ENCODE results near the gene CDH2.

Gene CDH2

GRCh38 chr18:28126768-28127167 lies 50.2 kb downstream of the CDH2 start:
- no peaks in the 10 kb centered on the region for H3K36me3 ChIP-seq (ENCODE audit: control insufficient read depth in 1 of 2, insufficient read depth in 2 of 2, low read length in 2 of 2)
- no peak overlapping the region for H3K27ac ChIP-seq (ENCODE audit: low read length)
- H3K4me1 ChIP-seq (ENCODE audit: control insufficient read depth in 1 of 2, insufficient read depth in 2 of 2, low read length in 2 of 2), result no peaks in the 10 kb centered on the region
- H3K4me3 ChIP-seq (ENCODE audit: low read depth in 1 of 2, low read length in 2 of 2), result no peak overlapping the region
- no peaks in the 10 kb centered on the region for H3K9me3 ChIP-seq (ENCODE audit: control insufficient read depth in 1 of 2, low read length in 2 of 2)
- no peaks in the 10 kb centered on the region for H3K27me3 ChIP-seq (ENCODE audit: low read depth, low read length)

- no peaks in the 10 kb centered on the region for H3K9me3 ChIP-seq (ENCODE audit: control insufficient read depth in 1 of 2, low read length in 2 of 2)
- H3K4me1 ChIP-seq (ENCODE audit: control insufficient read depth in 1 of 2, insufficient read depth in 2 of 2, low read length in 2 of 2), result no peaks in the 10 kb centered on the region
- H3K27ac ChIP-seq (ENCODE audit: low read length), result no peak overlapping the region
- H3K4me3 ChIP-seq (ENCODE audit: low read depth in 1 of 2, low read length in 2 of 2), result no peak overlapping the region
- H3K27me3 ChIP-seq (ENCODE audit: low read depth, low read length), result no peaks in the 10 kb centered on the region
- no peaks in the 10 kb centered on the region for H3K36me3 ChIP-seq (ENCODE audit: control insufficient read depth in 1 of 2, insufficient read depth in 2 of 2, low read length in 2 of 2)
Observed at GRCh38 chr18:28125051-28125450, 51.9 kb downstream of the CDH2 start.

DNA sequence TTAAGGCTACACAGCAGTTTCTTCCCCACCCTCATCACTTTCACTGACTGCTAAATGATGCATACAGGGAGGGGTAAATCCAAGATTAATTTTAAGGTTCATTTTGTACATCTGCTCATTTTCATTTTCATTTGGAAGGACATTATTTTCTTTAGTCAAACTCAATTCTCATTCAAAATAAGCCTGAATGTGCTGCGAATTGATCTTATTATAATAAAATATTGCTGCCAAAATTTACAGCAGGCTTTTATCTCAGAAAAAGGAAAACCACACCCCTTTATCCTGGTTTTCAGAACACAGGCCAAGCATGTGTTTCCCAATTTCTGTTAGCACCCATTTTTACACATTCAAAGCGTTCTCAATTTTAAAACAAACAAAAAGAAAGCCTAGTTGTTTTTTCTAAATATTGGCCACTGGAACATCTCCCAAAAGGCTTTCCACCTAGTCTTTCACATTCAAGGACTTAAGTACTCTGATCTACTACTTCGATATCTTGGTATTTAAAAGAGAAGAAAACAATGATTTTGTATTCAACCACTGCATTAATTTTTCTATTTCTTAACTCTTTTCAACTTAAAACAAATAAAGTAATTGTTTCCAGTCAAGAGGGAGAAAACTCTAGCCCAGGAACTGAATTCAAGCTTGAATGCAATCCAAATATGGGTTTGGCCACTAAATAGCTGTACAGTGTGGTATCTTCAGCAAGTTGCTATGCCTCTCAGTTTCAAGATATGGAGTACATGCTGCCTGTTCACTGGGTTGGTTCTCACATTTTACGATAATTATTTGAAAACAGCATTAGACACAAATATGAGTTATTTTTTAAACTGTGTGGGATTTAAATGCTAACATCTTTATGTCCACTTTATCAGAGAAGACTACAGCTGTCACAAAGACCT lies 52.5 kb downstream of the CDH2 start:
- Histone ChIP-seq H3K27me3 (ENCODE audit: low read depth, low read length) (no peaks in the 10 kb centered on the region), H3K4me3 (ENCODE audit: low read depth in 1 of 2, low read length in 2 of 2) (no peak overlapping the region), H3K27ac (ENCODE audit: low read length) (no peak overlapping the region), H3K4me1 (ENCODE audit: control insufficient read depth in 1 of 2, insufficient read depth in 2 of 2, low read length in 2 of 2) (no peaks in the 10 kb centered on the region), H3K9me3 (ENCODE audit: control insufficient read depth in 1 of 2, low read length in 2 of 2) (no peaks in the 10 kb centered on the region), H3K36me3 (ENCODE audit: control insufficient read depth in 1 of 2, insufficient read depth in 2 of 2, low read length in 2 of 2) (no peaks in the 10 kb centered on the region)

DNA sequence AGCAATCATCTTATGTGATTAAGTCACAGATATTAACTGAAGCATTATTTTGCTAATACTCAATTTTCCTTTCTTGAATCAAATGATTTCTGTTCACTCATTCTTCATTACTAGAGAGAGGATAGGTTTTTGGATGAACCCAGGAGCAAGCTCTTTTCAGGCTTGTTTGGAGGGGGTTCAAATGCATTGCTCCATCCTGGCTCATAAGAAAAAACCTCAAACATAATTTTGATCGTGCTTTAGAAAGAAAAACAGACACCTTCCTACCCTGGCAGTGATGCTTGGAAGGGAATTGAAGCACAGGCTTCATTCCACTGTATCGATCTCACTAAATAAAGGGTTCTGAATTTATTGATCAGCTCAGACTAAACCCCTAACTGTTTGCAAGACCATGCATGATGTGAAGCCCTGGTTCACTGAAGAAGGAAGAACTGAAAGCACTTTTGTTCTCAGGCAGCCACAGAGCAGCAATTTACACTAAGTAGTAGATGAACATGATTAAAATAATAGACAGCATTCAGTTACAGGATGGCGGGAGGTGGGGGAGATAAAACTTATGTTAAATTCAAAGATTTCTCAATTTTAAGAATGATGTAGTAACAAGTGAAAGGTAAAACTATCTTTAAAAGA lies 53.4 kb downstream of the CDH2 start:
- no peak overlapping the region for H3K4me3 ChIP-seq (ENCODE audit: low read depth in 1 of 2, low read length in 2 of 2)
- H3K9me3 ChIP-seq (ENCODE audit: control insufficient read depth in 1 of 2, low read length in 2 of 2), result no peaks in the 10 kb centered on the region
- no peak overlapping the region for H3K27ac ChIP-seq (ENCODE audit: low read length)
- H3K27me3 ChIP-seq (ENCODE audit: low read depth, low read length), result no peaks in the 10 kb centered on the region
- no peaks in the 10 kb centered on the region for H3K4me1 ChIP-seq (ENCODE audit: control insufficient read depth in 1 of 2, insufficient read depth in 2 of 2, low read length in 2 of 2)
- H3K36me3 ChIP-seq (ENCODE audit: control insufficient read depth in 1 of 2, insufficient read depth in 2 of 2, low read length in 2 of 2), result no peaks in the 10 kb centered on the region

DNA sequence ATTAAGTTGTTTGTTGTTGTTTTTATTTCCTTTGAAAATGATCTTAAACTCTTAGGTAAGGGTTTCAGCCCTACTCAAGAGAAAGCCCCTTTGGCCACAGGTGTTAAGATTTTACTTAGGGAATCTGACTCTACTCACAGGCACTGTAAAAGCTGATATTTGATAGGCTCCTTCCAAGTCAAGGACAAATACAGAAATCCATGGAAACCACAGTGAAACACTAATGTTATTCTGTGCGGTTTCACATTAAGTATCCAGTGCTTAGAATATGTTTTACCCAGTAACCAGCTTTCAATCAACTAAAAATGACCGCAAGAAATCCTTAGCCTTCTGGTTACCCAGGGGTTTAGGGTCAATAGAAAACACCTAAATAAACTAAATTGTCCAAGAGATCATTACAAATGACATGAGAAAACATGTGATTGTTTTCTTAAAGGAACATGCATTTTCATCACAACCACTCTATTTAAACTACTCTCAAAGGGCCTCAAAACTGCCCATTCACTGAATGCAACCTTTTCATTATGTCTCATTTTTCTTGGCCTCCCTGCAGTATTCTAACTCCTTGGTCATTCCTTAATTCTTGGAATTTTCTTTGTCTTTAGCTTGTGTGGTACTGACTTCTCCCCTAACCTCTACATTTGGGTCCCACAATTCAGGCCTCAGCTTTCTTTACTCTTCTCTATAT lies 56.0 kb downstream of the CDH2 start:
- H3K9me3 ChIP-seq (ENCODE audit: control insufficient read depth in 1 of 2, low read length in 2 of 2), result no peaks in the 10 kb centered on the region
- H3K36me3 ChIP-seq (ENCODE audit: control insufficient read depth in 1 of 2, insufficient read depth in 2 of 2, low read length in 2 of 2), result no peaks in the 10 kb centered on the region
- H3K27me3 ChIP-seq (ENCODE audit: low read depth, low read length), result no peaks in the 10 kb centered on the region
- H3K4me3 ChIP-seq (ENCODE audit: low read depth in 1 of 2, low read length in 2 of 2), result no peak overlapping the region
- no peak overlapping the region for H3K27ac ChIP-seq (ENCODE audit: low read length)
- H3K4me1 ChIP-seq (ENCODE audit: control insufficient read depth in 1 of 2, insufficient read depth in 2 of 2, low read length in 2 of 2), result no peaks in the 10 kb centered on the region

GRCh38 chr18:28116461-28116860 lies 60.5 kb downstream of the CDH2 start:
- no peak overlapping the region for H3K27ac ChIP-seq (ENCODE audit: low read length)
- H3K9me3 ChIP-seq (ENCODE audit: control insufficient read depth in 1 of 2, low read length in 2 of 2), result no peaks in the 10 kb centered on the region
- H3K4me3 ChIP-seq (ENCODE audit: low read depth in 1 of 2, low read length in 2 of 2), result no peak overlapping the region
- H3K36me3 ChIP-seq (ENCODE audit: control insufficient read depth in 1 of 2, insufficient read depth in 2 of 2, low read length in 2 of 2), result peaks cover 0 to 5% of the 10 kb centered on the region in 2 donors
- H3K27me3 ChIP-seq (ENCODE audit: low read depth, low read length), result no peaks in the 10 kb centered on the region
- no peaks in the 10 kb centered on the region for H3K4me1 ChIP-seq (ENCODE audit: control insufficient read depth in 1 of 2, insufficient read depth in 2 of 2, low read length in 2 of 2)

GRCh38 chr18:28115149-28115550 lies 61.8 kb downstream of the CDH2 start:
- H3K27ac ChIP-seq (ENCODE audit: low read length), result no peak overlapping the region
- H3K36me3 ChIP-seq (ENCODE audit: control insufficient read depth in 1 of 2, insufficient read depth in 2 of 2, low read length in 2 of 2), result peaks cover 0 to 5% of the 10 kb centered on the region in 2 donors
- no peaks in the 10 kb centered on the region for H3K9me3 ChIP-seq (ENCODE audit: control insufficient read depth in 1 of 2, low read length in 2 of 2)
- no peaks in the 10 kb centered on the region for H3K4me1 ChIP-seq (ENCODE audit: control insufficient read depth in 1 of 2, insufficient read depth in 2 of 2, low read length in 2 of 2)
- no peaks in the 10 kb centered on the region for H3K27me3 ChIP-seq (ENCODE audit: low read depth, low read length)
- no peak overlapping the region for H3K4me3 ChIP-seq (ENCODE audit: low read depth in 1 of 2, low read length in 2 of 2)

- Histone ChIP-seq H3K4me1 (ENCODE audit: control insufficient read depth in 1 of 2, insufficient read depth in 2 of 2, low read length in 2 of 2) (no peaks in the 10 kb centered on the region), H3K9me3 (ENCODE audit: control insufficient read depth in 1 of 2, low read length in 2 of 2) (no peaks in the 10 kb centered on the region), H3K27me3 (ENCODE audit: low read depth, low read length) (no peaks in the 10 kb centered on the region), H3K4me3 (ENCODE audit: low read depth in 1 of 2, low read length in 2 of 2) (no peak overlapping the region), H3K36me3 (ENCODE audit: control insufficient read depth in 1 of 2, insufficient read depth in 2 of 2, low read length in 2 of 2) (peaks cover 0 to 5% of the 10 kb centered on the region in 2 donors), H3K27ac (ENCODE audit: low read length) (no peak overlapping the region)
Observed at GRCh38 chr18:28114472-28114871, 62.5 kb downstream of the CDH2 start.

DNA sequence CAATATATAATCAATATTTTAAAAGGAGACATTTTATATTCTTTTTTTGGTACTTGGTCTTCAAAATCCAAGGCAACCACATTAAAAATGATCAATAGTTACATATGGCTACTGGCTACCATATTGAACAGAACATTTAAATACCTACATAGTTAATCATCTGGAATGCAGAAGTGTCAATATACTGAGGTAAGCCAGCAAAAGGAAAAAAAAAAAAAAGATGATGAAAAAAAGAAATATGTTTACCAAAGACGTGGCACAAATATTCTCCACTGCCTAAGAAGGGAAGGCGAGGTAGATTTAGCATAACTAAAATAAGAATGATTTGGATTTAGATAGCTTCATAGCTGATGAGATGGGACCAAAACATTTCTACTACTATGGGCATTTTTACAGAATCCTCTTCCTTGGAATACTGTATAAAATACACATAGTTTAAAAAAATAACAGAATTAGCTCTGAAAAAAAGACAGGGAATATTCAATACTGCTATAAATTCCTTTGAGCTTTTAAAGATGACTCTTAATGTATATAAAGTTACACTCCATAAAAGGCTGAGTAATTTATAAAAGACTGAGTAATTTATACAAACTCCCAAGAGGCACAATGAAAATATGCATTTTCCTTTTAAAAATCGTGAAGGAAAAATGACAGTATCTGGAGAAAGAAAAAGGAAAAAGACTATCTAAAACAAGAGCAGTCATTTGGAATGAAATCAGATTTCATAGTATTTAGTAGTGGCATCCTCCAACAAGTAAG lies 63.5 kb downstream of the CDH2 start:
- no peaks in the 10 kb centered on the region for H3K27me3 ChIP-seq (ENCODE audit: low read depth, low read length)
- H3K27ac ChIP-seq (ENCODE audit: low read length), result no peak overlapping the region
- H3K36me3 ChIP-seq (ENCODE audit: control insufficient read depth in 1 of 2, insufficient read depth in 2 of 2, low read length in 2 of 2), result peaks cover 0 to 5% of the 10 kb centered on the region in 2 donors
- no peaks in the 10 kb centered on the region for H3K4me1 ChIP-seq (ENCODE audit: control insufficient read depth in 1 of 2, insufficient read depth in 2 of 2, low read length in 2 of 2)
- no peak overlapping the region for H3K4me3 ChIP-seq (ENCODE audit: low read depth in 1 of 2, low read length in 2 of 2)
- no peaks in the 10 kb centered on the region for H3K9me3 ChIP-seq (ENCODE audit: control insufficient read depth in 1 of 2, low read length in 2 of 2)

GRCh38 chr18:28112056-28112470 lies 64.9 kb downstream of the CDH2 start:
- Histone ChIP-seq H3K4me3 (ENCODE audit: low read depth in 1 of 2, low read length in 2 of 2) (no peak overlapping the region), H3K9me3 (ENCODE audit: control insufficient read depth in 1 of 2, low read length in 2 of 2) (no peaks in the 10 kb centered on the region), H3K36me3 (ENCODE audit: control insufficient read depth in 1 of 2, insufficient read depth in 2 of 2, low read length in 2 of 2) (peaks cover 0 to 5% of the 10 kb centered on the region in 2 donors), H3K27me3 (ENCODE audit: low read depth, low read length) (no peaks in the 10 kb centered on the region), H3K27ac (ENCODE audit: low read length) (no peak overlapping the region), H3K4me1 (ENCODE audit: control insufficient read depth in 1 of 2, insufficient read depth in 2 of 2, low read length in 2 of 2) (no peaks in the 10 kb centered on the region)

DNA sequence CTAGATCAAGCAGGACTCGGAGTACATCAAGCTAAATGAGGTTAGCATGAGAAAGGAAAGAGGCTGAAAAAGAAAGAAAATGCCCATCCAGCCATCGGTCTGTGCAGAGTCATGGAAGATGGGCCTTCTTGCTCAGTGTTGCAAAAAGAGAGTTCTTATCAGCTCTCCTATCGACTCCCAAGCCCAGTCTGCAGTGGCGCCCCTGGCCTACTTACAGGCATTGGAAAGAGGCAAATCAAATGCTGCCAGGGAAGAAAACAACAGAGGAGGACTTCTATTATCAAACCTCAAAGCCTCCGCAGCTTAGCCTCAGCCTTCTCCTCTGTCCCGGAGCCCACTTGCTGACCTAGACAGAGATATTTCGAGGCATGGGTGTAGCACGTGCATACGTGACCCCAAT lies 66.0 kb downstream of the CDH2 start:
- H3K4me1 ChIP-seq (ENCODE audit: control insufficient read depth in 1 of 2, insufficient read depth in 2 of 2, low read length in 2 of 2), result no peaks in the 10 kb centered on the region
- H3K36me3 ChIP-seq (ENCODE audit: control insufficient read depth in 1 of 2, insufficient read depth in 2 of 2, low read length in 2 of 2), result peaks cover 0 to 5% of the 10 kb centered on the region in 2 donors
- H3K4me3 ChIP-seq (ENCODE audit: low read depth in 1 of 2, low read length in 2 of 2), result no peak overlapping the region
- H3K27me3 ChIP-seq (ENCODE audit: low read depth, low read length), result no peaks in the 10 kb centered on the region
- no peaks in the 10 kb centered on the region for H3K9me3 ChIP-seq (ENCODE audit: control insufficient read depth in 1 of 2, low read length in 2 of 2)
- no peak overlapping the region for H3K27ac ChIP-seq (ENCODE audit: low read length)

All from muscle layer of duodenum (tissue), 2 donors.